ENCODE results near the gene CACUL1. TPM values are rescaled to one million over a fixed set of nuclear protein-coding genes. Genes with fewer than 3 reads are reported as not detected.
"Not testable (repeated sequence)": the region's sequence is repeated elsewhere in the genome, so short reads cannot be mapped to it uniquely, and the experiment has no call there.

CACUL1 gene
- total RNA-seq, 1 experiment from 2014 or later, result 62.5 TPM

GRCh38 chr10:118800920-118801319, 46.1 kb upstream of the CACUL1 start:
- Histone ChIP-seq H3K4me3 (no peak overlapping the region), H3K36me3 (ENCODE audit: low read depth) (no peaks in the 10 kb centered on the region), H3K27me3 (ENCODE audit: insufficient read depth, low read depth) (no peaks in the 10 kb centered on the region), H4K20me1 (ENCODE audit: insufficient read depth) (no peaks in the 10 kb centered on the region), H3K27ac (no peak overlapping the region), H3K4me2 (no peak overlapping the region), H3K4me1 (replicated peaks; ENCODE audit: insufficient read depth) (peaks cover 29% of the 10 kb centered on the region), H2AFZ (no peak overlapping the region), H3K9me3 (ENCODE audit: insufficient read depth, low read depth) (no peaks in the 10 kb centered on the region), H3K9me2 (ENCODE audit: insufficient read depth) (no peaks in the 10 kb centered on the region), H3F3A (ENCODE audit: insufficient read depth, low read depth) (peaks cover 7% of the 10 kb centered on the region; the same call in 1 of the 2 replicates), H3K79me2 (ENCODE audit: low read depth) (no peaks in the 10 kb centered on the region)
- no TSS peak for BruUV-seq (replicated peaks)
- DNase-seq, result peak in 1 of 2 experiments; percentile 11
- TF ChIP-seq, protein P1, sequence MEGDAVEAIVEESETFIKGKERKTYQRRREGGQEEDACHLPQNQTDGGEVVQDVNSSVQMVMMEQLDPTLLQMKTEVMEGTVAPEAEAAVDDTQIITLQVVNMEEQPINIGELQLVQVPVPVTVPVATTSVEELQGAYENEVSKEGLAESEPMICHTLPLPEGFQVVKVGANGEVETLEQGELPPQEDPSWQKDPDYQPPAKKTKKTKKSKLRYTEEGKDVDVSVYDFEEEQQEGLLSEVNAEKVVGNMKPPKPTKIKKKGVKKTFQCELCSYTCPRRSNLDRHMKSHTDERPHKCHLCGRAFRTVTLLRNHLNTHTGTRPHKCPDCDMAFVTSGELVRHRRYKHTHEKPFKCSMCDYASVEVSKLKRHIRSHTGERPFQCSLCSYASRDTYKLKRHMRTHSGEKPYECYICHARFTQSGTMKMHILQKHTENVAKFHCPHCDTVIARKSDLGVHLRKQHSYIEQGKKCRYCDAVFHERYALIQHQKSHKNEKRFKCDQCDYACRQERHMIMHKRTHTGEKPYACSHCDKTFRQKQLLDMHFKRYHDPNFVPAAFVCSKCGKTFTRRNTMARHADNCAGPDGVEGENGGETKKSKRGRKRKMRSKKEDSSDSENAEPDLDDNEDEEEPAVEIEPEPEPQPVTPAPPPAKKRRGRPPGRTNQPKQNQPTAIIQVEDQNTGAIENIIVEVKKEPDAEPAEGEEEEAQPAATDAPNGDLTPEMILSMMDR (conservative IDR thresholded peaks at IDR 0.05), result peak; percentile 48; the same call in 1 of the 2 replicates
- TF ChIP-seq EZH2 (IDR thresholded peaks at IDR 0.05; ENCODE audit: low read depth), result no peak
- ChIA-PET CTCF (no interaction called here), POLR2A (ENCODE audit: unreplicated experiment) (no interaction called here)
- intact Hi-C loops (cut with micrococcal nuclease; ENCODE audit: unreplicated experiment), result no loop called here

DNA sequence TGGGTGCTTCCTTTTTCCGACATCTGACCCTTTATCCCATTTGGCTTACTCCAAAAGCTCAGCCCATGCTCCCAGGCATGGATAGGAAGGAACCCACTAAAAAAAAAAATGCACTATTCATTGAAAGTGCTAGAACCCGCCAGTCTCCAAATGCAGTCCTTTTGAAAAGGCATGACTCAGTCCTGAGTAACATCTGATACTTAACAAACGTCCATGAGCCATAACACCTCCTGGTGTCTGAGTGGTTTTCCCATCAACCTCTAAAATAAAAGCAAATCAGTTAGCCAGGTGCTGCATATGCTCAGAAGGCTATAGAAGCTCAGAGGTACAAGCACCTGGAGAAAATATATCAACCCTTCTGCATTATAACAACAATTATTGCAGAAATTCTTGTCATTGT, 45.0 kb upstream of the CACUL1 start:
- TF ChIP-seq, protein P1 (conservative IDR thresholded peaks at IDR 0.05), result no peak
- TF ChIP-seq EZH2 (IDR thresholded peaks at IDR 0.05; ENCODE audit: low read depth), result no peak
- Histone ChIP-seq H3F3A (ENCODE audit: insufficient read depth, low read depth) (peaks cover 7% of the 10 kb centered on the region; the same call in 1 of the 2 replicates), H3K36me3 (ENCODE audit: low read depth) (no peaks in the 10 kb centered on the region), H3K79me2 (ENCODE audit: low read depth) (no peaks in the 10 kb centered on the region), H3K9me2 (ENCODE audit: insufficient read depth) (no peaks in the 10 kb centered on the region), H3K27ac (no peak overlapping the region), H2AFZ (no peak overlapping the region), H3K4me3 (no peak overlapping the region), H3K27me3 (ENCODE audit: insufficient read depth, low read depth) (no peaks in the 10 kb centered on the region), H3K4me1 (replicated peaks; ENCODE audit: insufficient read depth) (peaks cover 29% of the 10 kb centered on the region), H3K4me2 (0 out of 2 replicates have a peak overlapping the region, but pooled peaks have one; percentile 7), H3K9me3 (ENCODE audit: insufficient read depth, low read depth) (no peaks in the 10 kb centered on the region), H4K20me1 (ENCODE audit: insufficient read depth) (no peaks in the 10 kb centered on the region)
- POLR2A ChIA-PET (ENCODE audit: unreplicated experiment), result interaction anchor here (0.8 kb wide), 1 partner anchor 114 kb away, joined by 5 read pairs; no protein-coding TSS in a partner anchor
- BruUV-seq (replicated peaks), result no TSS peak
- intact Hi-C loops (cut with micrococcal nuclease; ENCODE audit: unreplicated experiment), result loop anchor here (5.0 kb wide), 1 partner anchor 228 kb away; the partner anchor contains the start of gene NANOS1
- CTCF ChIA-PET, result interaction anchor here (0.9 kb wide), 1 partner anchor 47 kb away, joined by 3 read pairs; no protein-coding TSS in a partner anchor
- peak; percentile 4 to 61 for DNase-seq

GRCh38 chr10:118798231-118798662, 43.5 kb upstream of the CACUL1 start:
- H3K9me3 ChIP-seq (ENCODE audit: insufficient read depth, low read depth), result no peaks in the 10 kb centered on the region
- no peak overlapping the region for H3K4me3 ChIP-seq
- H3K4me2 ChIP-seq, result peak overlapping the region; percentile 46
- H2AFZ ChIP-seq, result no peak overlapping the region
- CTCF ChIA-PET, result interaction anchor here (0.7 kb wide), 3 partner anchors 14 to 113 kb away, joined by 8 to 19 read pairs (median 15); no protein-coding TSS in a partner anchor
- H3K4me1 ChIP-seq (replicated peaks; ENCODE audit: insufficient read depth), result peaks cover 29% of the 10 kb centered on the region
- no TSS peak for BruUV-seq (replicated peaks)
- TF ChIP-seq, protein P1 (conservative IDR thresholded peaks at IDR 0.05), result no peak
- no peak for TF ChIP-seq EZH2 (IDR thresholded peaks at IDR 0.05; ENCODE audit: low read depth)
- no peaks in the 10 kb centered on the region for H3K79me2 ChIP-seq (ENCODE audit: low read depth)
- H3K9me2 ChIP-seq (ENCODE audit: insufficient read depth), result no peaks in the 10 kb centered on the region
- peak in 1 of 2 experiments; percentile 83 for DNase-seq
- intact Hi-C loops (cut with micrococcal nuclease; ENCODE audit: unreplicated experiment), result loop anchor here (5.0 kb wide), 1 partner anchor 229 kb away; the partner anchor contains the start of gene NANOS1
- peaks cover 4% of the 10 kb centered on the region; the same call in 1 of the 2 replicates for H3F3A ChIP-seq (ENCODE audit: insufficient read depth, low read depth)
- H3K27me3 ChIP-seq (ENCODE audit: insufficient read depth, low read depth), result no peaks in the 10 kb centered on the region
- H3K36me3 ChIP-seq (ENCODE audit: low read depth), result no peaks in the 10 kb centered on the region
- no peaks in the 10 kb centered on the region for H4K20me1 ChIP-seq (ENCODE audit: insufficient read depth)
- 0 out of 2 replicates have a peak overlapping the region, but pooled peaks have one; percentile 34 for H3K27ac ChIP-seq
- POLR2A ChIA-PET (ENCODE audit: unreplicated experiment), result interaction anchor here (0.6 kb wide), 1 partner anchor 30 kb away, joined by 6 read pairs; no protein-coding TSS in a partner anchor

GRCh38 chr10:118794971-118795370, 40.2 kb upstream of the CACUL1 start:
- BruUV-seq (replicated peaks); H3K4me3 ChIP-seq; H3K36me3 ChIP-seq (ENCODE audit: low read depth); H3K79me2 ChIP-seq (ENCODE audit: low read depth); H3K4me2 ChIP-seq; H3K27me3 ChIP-seq (ENCODE audit: insufficient read depth, low read depth); H3K27ac ChIP-seq; H3K9me2 ChIP-seq (ENCODE audit: insufficient read depth); DNase-seq; CTCF ChIA-PET; H4K20me1 ChIP-seq (ENCODE audit: insufficient read depth); H3K9me3 ChIP-seq (ENCODE audit: insufficient read depth, low read depth); H3F3A ChIP-seq (ENCODE audit: insufficient read depth, low read depth); H2AFZ ChIP-seq; POLR2A ChIA-PET (ENCODE audit: unreplicated experiment): not testable (repeated sequence)
- intact Hi-C loops (cut with micrococcal nuclease; ENCODE audit: unreplicated experiment), result loop anchor here (5.0 kb wide), 1 partner anchor 232 kb away; the partner anchor contains the start of gene NANOS1
- H3K4me1 ChIP-seq (replicated peaks; ENCODE audit: insufficient read depth), result peaks cover 35% of the 10 kb centered on the region

Data from PC-9 (cell line).